ENCODE results near the gene MARK4. TPM values are rescaled to one million over a fixed set of nuclear protein-coding genes. Genes with fewer than 3 reads are reported as not detected.

MARK4 gene
- total RNA-seq, 4 donors from 2014 or later, result 6.4 to 19.6 (median 14.9) TPM

GRCh38 chr19:45304141-45304926 is 53.3 kb downstream of the MARK4 start:
- Histone ChIP-seq H3K27ac (no peak overlapping the region), H3K9me3 (no peaks in the 10 kb centered on the region), H3K4me3 (no peak overlapping the region), H3K27me3 (peaks cover 0 to 3% (median 0%) of the 10 kb centered on the region in 4 donors), H3K4me1 (peaks cover 0 to 21% (median 0%) of the 10 kb centered on the region in 3 donors), H3K36me3 (peaks cover 0 to 29% (median 0%) of the 10 kb centered on the region in 3 donors)
- intact Hi-C loops (cut with DNase I), result no loop called here
- WGBS, 2 donors, result 66 to 72% methylated on average over 4 of the region's 4 CpGs
- no peak for TF ChIP-seq POLR2A (IDR thresholded peaks at IDR 0.05)
- no peak for TF ChIP-seq CTCF (IDR thresholded peaks at IDR 0.05)
- no peak for DNase-seq

GRCh38 chr19:45305007-45305406 is 53.9 kb downstream of the MARK4 start:
- Histone ChIP-seq H3K27me3 (peaks cover 0 to 3% (median 0%) of the 10 kb centered on the region in 4 donors), H3K4me1 (peaks cover 0 to 20% (median 0%) of the 10 kb centered on the region in 3 donors), H3K36me3 (peaks cover 0 to 22% (median 0%) of the 10 kb centered on the region in 3 donors), H3K27ac (no peak overlapping the region), H3K4me3 (no peak overlapping the region), H3K9me3 (no peaks in the 10 kb centered on the region)
- intact Hi-C loops (cut with DNase I), result no loop called here
- WGBS, 2 donors, result 66 to 74% methylated on average over 4 of the region's 4 CpGs
- DNase-seq, result no peak
- TF ChIP-seq POLR2A (IDR thresholded peaks at IDR 0.05) (no peak), CTCF (IDR thresholded peaks at IDR 0.05) (no peak)

- Histone ChIP-seq H3K36me3 (peaks cover 0 to 22% (median 0%) of the 10 kb centered on the region in 3 donors), H3K9me3 (no peaks in the 10 kb centered on the region), H3K27ac (no peak overlapping the region), H3K4me3 (no peak overlapping the region), H3K4me1 (peaks cover 0 to 16% (median 0%) of the 10 kb centered on the region in 3 donors), H3K27me3 (peaks cover 0 to 3% (median 0%) of the 10 kb centered on the region in 4 donors)
- TF ChIP-seq POLR2A (IDR thresholded peaks at IDR 0.05) (no peak), CTCF (IDR thresholded peaks at IDR 0.05) (no peak)
- 22 to 29% methylated on average over 5 of the region's 5 CpGs for WGBS, 2 donors
- intact Hi-C loops (cut with DNase I), result no loop called here
- no peak for DNase-seq
Observed at GRCh38 chr19:45305421-45305820, 54.4 kb downstream of the MARK4 start.

- DNase-seq, result no peak
Observed at GRCh38 chr19:45306040-45306439, 55.0 kb downstream of the MARK4 start.

More at GRCh38 chr19:45306040-45306439, 55.0 kb downstream of the MARK4 start:
- no peak overlapping the region for H3K4me3 ChIP-seq
- H3K9me3 ChIP-seq, result no peaks in the 10 kb centered on the region
- H3K36me3 ChIP-seq, result peaks cover 0 to 17% (median 0%) of the 10 kb centered on the region in 3 donors
- H3K27ac ChIP-seq, result no peak overlapping the region
- TF ChIP-seq POLR2A (IDR thresholded peaks at IDR 0.05), result no peak
- TF ChIP-seq CTCF (IDR thresholded peaks at IDR 0.05), result no peak
- intact Hi-C loops (cut with DNase I), result no loop called here
- 21 to 33% methylated on average over 9 of the region's 9 CpGs for WGBS, 2 donors
- peaks cover 0 to 3% (median 0%) of the 10 kb centered on the region in 4 donors for H3K27me3 ChIP-seq
- peaks cover 0 to 14% (median 0%) of the 10 kb centered on the region in 3 donors for H3K4me1 ChIP-seq

Data from esophagus squamous epithelium (tissue), 5 donors.